Spleen (tissue), 11 donors: Measurements from ENCODE around the gene CYB561D1. TPM values are rescaled to one million over a fixed set of nuclear protein-coding genes. Genes with fewer than 3 reads are reported as not detected.

ENCODE experiments used
- DNase-seq: peaks from one replicate; pipeline ENCODE4 v3.0.0-alpha.2; 2020
- H3K27ac ChIP-seq, 8 donors: fragments of 200-600 bp; sonication (generic) in 7 of 8; 1 replicate in 4 of 8; 2 replicates in 4 of 8; pipeline versions ENCODE4 v1.5.0 to v1.8.0; 2016 to 2021; ENCODE audit warnings: inconsistent platforms in 4 of 8, mild to moderate bottlenecking in 4 of 8, moderate library complexity in 1 of 8
- H3K27me3 ChIP-seq, 7 donors: fragments of 200-600 bp; sonication (generic) in 6 of 7; replicated peaks in 1 of 7; 1 replicate in 4 of 7; 2 replicates in 3 of 7; pipeline versions ENCODE4 v1.5.0 to v1.8.0; 2016 to 2021; ENCODE audit warnings: inconsistent platforms in 3 of 7, mild to moderate bottlenecking in 1 of 7
- H3K36me3 ChIP-seq, 6 donors: fragments of 200-600 bp; sonication (generic) in 5 of 6; 1 replicate in 4 of 6; 2 replicates in 2 of 6; pipeline versions ENCODE4 v1.5.0 to v1.8.0; 2016 to 2021; ENCODE audit warnings: inconsistent platforms in 2 of 6
- H3K4me1 ChIP-seq, 6 donors: fragments of 200-600 bp; sonication (generic) in 5 of 6; 1 replicate in 3 of 6; 2 replicates in 3 of 6; pipeline versions ENCODE4 v1.5.0 to v1.8.0; 2016 to 2021; ENCODE audit warnings: inconsistent platforms in 3 of 6
- H3K4me3 ChIP-seq, 8 donors: fragments of 200-600 bp; sonication (generic) in 7 of 8; 1 replicate in 4 of 8; 2 replicates in 4 of 8; pipeline versions ENCODE4 v1.5.0 to v1.8.0; 2016 to 2021; ENCODE audit warnings: inconsistent platforms in 4 of 8, mild to moderate bottlenecking in 4 of 8, moderate library complexity in 2 of 8
- H3K9me3 ChIP-seq, 8 donors: fragments of 200-600 bp; sonication (generic) in 7 of 8; 1 replicate in 4 of 8; 2 replicates in 4 of 8; pipeline versions ENCODE4 v1.5.0 to v1.8.0; 2016 to 2021; ENCODE audit warnings: inconsistent platforms in 4 of 8
- CTCF ChIP-seq, 11 experiments: fragments of 200-600 bp in 7 of 11; fragments of 450-650 bp in 4 of 11; sonication (generic) in 4 of 11; IDR thresholded peaks in 8 of 11; conservative IDR thresholded peaks in 3 of 11; 1 replicate in 7 of 11; 2 replicates in 4 of 11; pipeline versions ENCODE4 v1.4.0 to v1.8.0; 2016 to 2021; ENCODE audit warnings: antibody characterized with exemption in 11 of 11, inconsistent platforms in 4 of 11, mild to moderate bottlenecking in 1 of 11
- POLR2A ChIP-seq, 3 donors: fragments of 450-650 bp; IDR thresholded peaks; one replicate each; pipeline ENCODE4 v1.5.1; 2017; ENCODE audit warnings: antibody characterized with exemption in 3 of 3, mild to moderate bottlenecking in 1 of 3
- POLR2AphosphoS5 ChIP-seq, 3 donors: sonication (generic); formaldehyde crosslinking; IDR thresholded peaks; one replicate each; pipeline ENCODE4 v1.5.1; 2017; ENCODE audit warnings: antibody characterized with exemption in 3 of 3
- WGBS, 5 donors: extraction: QIAGEN DNeasy Blood & Tissue Kit in 3 of 5; methylation state at CpG; one replicate each; pipeline versions ENCODE4 v1.1.5 to v1.1.7; 2013 to 2018; 5-methylcytosine and 5-hydroxymethylcytosine counted together
- intact Hi-C: fragments of 100-400 bp; cut with DNase I; formaldehyde crosslinking; loops from one replicate; pipeline ENCODE4 v1.15.0; 2023; ENCODE audit warnings: low total_unique reads
- polyA plus RNA-seq, 3 donors: library from polyadenylated mRNA; stranded (reverse); fragments of 200-250 nt; gene quantifications; one replicate each; pipeline ENCODE4 v1.2.1, GENCODE V29; 2013
- total RNA-seq, 7 donors: library from RNA; depleted of rRNA in 3 of 7; stranded (reverse); fragments of >200 nt in 3 of 7; fragmentation: NEBNext Ultra II Directional in 4 of 7; extraction: Animal tissue kit (Norgen Biotek cat#: 25700) in 4 of 7; gene quantifications; one replicate each; pipeline versions ENCODE4 v1.1.0 to v1.2.1, GENCODE V29; 2016 to 2021
- donor health status: healthy with polysubstance abuse.
- donor health status: DM: no; HTN: no; CAD: no; lungs with moderate emphysema.
- donor health status: DM: no; HTN: no; CAD: no.
- donor health status: Bipolar disorder and iron deficiency.
- donor health status: healthy.
- donor health status: DM: no; HTN: no; CAD: no.
- donor health status: DM: yes; HTN: yes; CAD: no.

The CYB561D1 gene
- total and polyA plus RNA-seq, 10 donors, result 4.5 to 17.6 (median 11.9) TPM

DNA sequence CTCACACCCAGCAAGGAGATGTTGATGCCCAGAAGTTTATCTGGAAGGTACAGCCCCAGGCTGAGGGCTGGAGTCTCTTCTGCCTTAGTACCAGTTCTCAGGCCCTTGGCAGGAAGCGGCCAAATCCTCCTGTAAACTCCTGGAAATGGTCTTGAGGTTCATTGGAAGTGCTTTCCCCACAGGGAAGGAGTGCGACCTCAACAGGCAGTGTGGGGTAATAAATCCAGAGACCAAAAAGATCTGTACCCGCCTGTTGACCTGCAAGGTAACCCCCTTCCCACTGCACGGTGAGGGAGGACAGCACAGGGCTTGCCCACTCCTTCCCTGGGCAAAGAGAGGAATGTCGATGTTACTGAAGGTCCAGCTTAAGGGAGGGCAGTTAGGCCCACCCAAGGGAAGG lies 5.7 kb upstream of the CYB561D1 start:
- 73 to 86% (median 84%) methylated on average over 4 to 5 of the region's 5 CpGs for WGBS, 5 donors
- TF ChIP-seq POLR2A (IDR thresholded peaks at IDR 0.05) (no peak), POLR2AphosphoS5 (IDR thresholded peaks at IDR 0.05) (no peak), CTCF (IDR thresholded peaks at IDR 0.05 in 8 of 11, conservative IDR thresholded peaks at IDR 0.05 in 3 of 11) (no peak)
- peak overlapping the region in 2 of 8 donors; percentile 37 to 51 for H3K27ac ChIP-seq
- no peaks in the 10 kb centered on the region for H3K27me3 ChIP-seq
- H3K4me1 ChIP-seq, result peaks cover 9 to 83% (median 48%) of the 10 kb centered on the region in 6 donors
- DNase-seq, result no peak
- H3K9me3 ChIP-seq, result no peaks in the 10 kb centered on the region
- intact Hi-C loops, result no loop called here
- H3K36me3 ChIP-seq, result peaks cover 0 to 51% (median 0%) of the 10 kb centered on the region in 6 donors
- no peak overlapping the region for H3K4me3 ChIP-seq

- Histone ChIP-seq H3K36me3 (peaks cover 0 to 51% (median 0%) of the 10 kb centered on the region in 6 donors), H3K4me1 (peaks cover 12 to 85% (median 51%) of the 10 kb centered on the region in 6 donors), H3K27me3 (no peaks in the 10 kb centered on the region), H3K4me3 (no peak overlapping the region), H3K9me3 (no peaks in the 10 kb centered on the region), H3K27ac (peak overlapping the region in 4 of 8 donors; percentile 26 to 51 (median 32))
- no peak for TF ChIP-seq CTCF (IDR thresholded peaks at IDR 0.05 in 8 of 11, conservative IDR thresholded peaks at IDR 0.05 in 3 of 11)
- TF ChIP-seq POLR2AphosphoS5 (IDR thresholded peaks at IDR 0.05), result no peak
- no peak for TF ChIP-seq POLR2A (IDR thresholded peaks at IDR 0.05)
- no peak for DNase-seq
- intact Hi-C loops, result no loop called here
- 79 to 88% (median 83%) methylated on average over 11 to 12 of the region's 12 CpGs for WGBS, 5 donors
Measured at GRCh38 chr1:109488696-109489095, 5.2 kb upstream of the CYB561D1 start.

- Histone ChIP-seq H3K36me3 (peaks cover 0 to 51% (median 0%) of the 10 kb centered on the region in 6 donors), H3K9me3 (no peaks in the 10 kb centered on the region), H3K4me3 (no peak overlapping the region), H3K27ac (peak overlapping the region in 6 of 8 donors; percentile 14 to 64 (median 50)), H3K4me1 (peaks cover 14 to 84% (median 50%) of the 10 kb centered on the region in 6 donors), H3K27me3 (no peaks in the 10 kb centered on the region)
- TF ChIP-seq POLR2AphosphoS5 (IDR thresholded peaks at IDR 0.05) (no peak), POLR2A (IDR thresholded peaks at IDR 0.05) (no peak), CTCF (IDR thresholded peaks at IDR 0.05 in 8 of 11, conservative IDR thresholded peaks at IDR 0.05 in 3 of 11) (peak; percentile 64 to 92 (median 84))
- intact Hi-C loops, result loop anchor here (2.0 kb wide), 1 partner anchor 43 kb away; no protein-coding TSS in a partner anchor
- 85 to 97% (median 91%) methylated on average over 3 to 11 of the region's 11 CpGs for WGBS, 5 donors
- peak; percentile 84 for DNase-seq
Measured at GRCh38 chr1:109490029-109490933, 3.6 kb upstream of the CYB561D1 start.

DNA sequence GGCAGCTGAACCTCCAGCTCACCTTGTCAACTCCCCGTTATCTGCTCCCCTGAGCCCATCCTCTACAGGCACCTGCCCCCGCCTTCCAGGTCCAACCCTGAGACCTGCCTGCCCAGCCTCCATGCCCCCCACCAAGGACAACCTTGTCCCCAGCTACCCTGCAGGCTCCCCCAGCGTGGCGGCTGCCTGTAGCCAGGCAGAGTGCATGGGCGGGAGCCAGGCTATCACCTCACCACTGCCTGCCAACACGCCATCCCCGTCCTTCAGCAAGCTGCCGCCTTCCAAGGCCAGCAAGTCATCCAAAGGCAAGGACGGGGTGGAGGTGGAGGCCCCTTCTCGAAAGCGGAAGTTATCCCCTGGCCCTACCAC lies 3.0 kb upstream of the CYB561D1 start:
- H3K4me3 ChIP-seq, result no peak overlapping the region
- peak overlapping the region in 6 of 8 donors; percentile 14 to 64 (median 50) for H3K27ac ChIP-seq
- H3K4me1 ChIP-seq, result peaks cover 19 to 84% (median 53%) of the 10 kb centered on the region in 6 donors
- H3K36me3 ChIP-seq, result peaks cover 0 to 55% (median 2%) of the 10 kb centered on the region in 6 donors
- no peaks in the 10 kb centered on the region for H3K9me3 ChIP-seq
- DNase-seq, result peak; percentile 83
- intact Hi-C loops, result loop anchor here (2.0 kb wide), 1 partner anchor 42 kb away; no protein-coding TSS in a partner anchor
- H3K27me3 ChIP-seq, result no peaks in the 10 kb centered on the region
- TF ChIP-seq POLR2A (IDR thresholded peaks at IDR 0.05) (no peak), CTCF (IDR thresholded peaks at IDR 0.05 in 8 of 11, conservative IDR thresholded peaks at IDR 0.05 in 3 of 11) (peak in 1 of 11 experiments; percentile 2), POLR2AphosphoS5 (IDR thresholded peaks at IDR 0.05) (peak in 2 of 3 donors; percentile 52)
- WGBS, 5 donors, result 74 to 92% (median 84%) methylated on average over 10 to 11 of the region's 11 CpGs
